KMS-11 (cell line): ENCODE results near the gene GPR31.

Source experiments
- H2AFZ ChIP-seq: fragments of 200-600 bp; sonication (generic); 2 replicates; pipeline ENCODE4 v1.6.1; 2016; ENCODE audit warnings: antibody characterized with exemption, mixed run types, low read depth
- H3K27ac ChIP-seq: fragments of 200-600 bp; sonication (generic); 2 replicates; pipeline ENCODE4 v1.6.1; 2016; ENCODE audit warnings: mild to moderate bottlenecking, mixed run types
- H3K27me3 ChIP-seq: fragments of 200-600 bp; sonication (generic); 2 replicates; pipeline ENCODE4 v1.6.1; 2017; ENCODE audit warnings: mild to moderate bottlenecking, low read depth, mixed run types, moderate library complexity; ENCODE audit not compliant: insufficient read depth
- H3K36me3 ChIP-seq: fragments of 200-600 bp; sonication (generic); 2 replicates; pipeline ENCODE4 v1.6.1; 2017; ENCODE audit warnings: mild to moderate bottlenecking, mixed run types; ENCODE audit not compliant: insufficient read depth
- H3K4me1 ChIP-seq: fragments of 200-600 bp; sonication (generic); 2 replicates; pipeline ENCODE4 v1.6.1; 2016; ENCODE audit warnings: mild to moderate bottlenecking, low read depth, mixed run types; ENCODE audit not compliant: poor library complexity, severe bottlenecking
- H3K4me2 ChIP-seq: fragments of 200-600 bp; sonication (generic); 2 replicates; pipeline ENCODE4 v1.7.0; 2016; ENCODE audit warnings: mild to moderate bottlenecking, mixed run types
- H3K4me3 ChIP-seq: fragments of 200-600 bp; sonication (generic); IDR thresholded peaks from 2 replicates; pipeline ENCODE4 v1.6.1; 2017; ENCODE audit warnings: low read depth, low read length, mixed read lengths; ENCODE audit not compliant: insufficient read depth
- H3K79me2 ChIP-seq: fragments of 200-600 bp; sonication (generic); 2 replicates; pipeline ENCODE4 v1.6.1; 2016; ENCODE audit warnings: low read depth, mixed run types; ENCODE audit not compliant: insufficient read depth
- H3K9ac ChIP-seq: fragments of 200-600 bp; sonication (generic); 2 replicates; pipeline ENCODE4 v1.6.1; 2016; ENCODE audit warnings: mild to moderate bottlenecking, mixed run types
- H4K20me1 ChIP-seq: fragments of 200-600 bp; sonication (generic); 2 replicates; pipeline ENCODE4 v1.6.1; 2016; ENCODE audit warnings: mild to moderate bottlenecking, mixed run types; ENCODE audit not compliant: insufficient read depth
- TF ChIP-seq, protein P1 (sequence below): fragments of 200-600 bp; sonication (generic); conservative IDR thresholded peaks from 2 replicates; pipeline ENCODE4 v1.6.1; 2017; ENCODE audit warnings: low read depth, mild to moderate bottlenecking, antibody characterized with exemption, low read length, moderate library complexity, mixed read lengths

GPR31 gene

DNA sequence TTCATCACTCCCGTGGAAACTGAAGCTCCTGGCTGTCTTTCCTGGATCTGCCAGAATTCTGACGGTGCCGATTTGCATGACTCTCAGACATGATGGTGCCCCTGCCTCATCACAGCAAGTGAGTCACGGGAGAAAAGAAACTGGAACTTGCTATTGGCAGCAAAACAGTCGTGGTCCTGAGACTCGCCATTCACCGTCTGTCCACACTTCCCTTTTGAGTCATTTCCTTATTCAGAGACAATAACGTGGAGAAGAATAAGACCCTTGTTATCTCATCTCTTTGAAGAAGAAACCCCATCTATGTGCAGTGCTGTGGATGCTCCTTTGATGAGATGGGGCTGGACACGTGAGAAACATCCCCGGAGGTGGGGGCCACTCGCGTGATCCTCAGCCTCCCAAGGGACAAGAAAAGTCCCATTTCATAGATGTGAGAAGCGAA lies 4.2 kb downstream of the GPR31 start:
- TF ChIP-seq, protein P1, sequence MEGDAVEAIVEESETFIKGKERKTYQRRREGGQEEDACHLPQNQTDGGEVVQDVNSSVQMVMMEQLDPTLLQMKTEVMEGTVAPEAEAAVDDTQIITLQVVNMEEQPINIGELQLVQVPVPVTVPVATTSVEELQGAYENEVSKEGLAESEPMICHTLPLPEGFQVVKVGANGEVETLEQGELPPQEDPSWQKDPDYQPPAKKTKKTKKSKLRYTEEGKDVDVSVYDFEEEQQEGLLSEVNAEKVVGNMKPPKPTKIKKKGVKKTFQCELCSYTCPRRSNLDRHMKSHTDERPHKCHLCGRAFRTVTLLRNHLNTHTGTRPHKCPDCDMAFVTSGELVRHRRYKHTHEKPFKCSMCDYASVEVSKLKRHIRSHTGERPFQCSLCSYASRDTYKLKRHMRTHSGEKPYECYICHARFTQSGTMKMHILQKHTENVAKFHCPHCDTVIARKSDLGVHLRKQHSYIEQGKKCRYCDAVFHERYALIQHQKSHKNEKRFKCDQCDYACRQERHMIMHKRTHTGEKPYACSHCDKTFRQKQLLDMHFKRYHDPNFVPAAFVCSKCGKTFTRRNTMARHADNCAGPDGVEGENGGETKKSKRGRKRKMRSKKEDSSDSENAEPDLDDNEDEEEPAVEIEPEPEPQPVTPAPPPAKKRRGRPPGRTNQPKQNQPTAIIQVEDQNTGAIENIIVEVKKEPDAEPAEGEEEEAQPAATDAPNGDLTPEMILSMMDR: no peak
- Histone ChIP-seq H2AFZ (peak overlapping the region; percentile 64; the same call in 1 of the 2 replicates), H3K9ac (no peak overlapping the region), H3K27ac (no peak overlapping the region), H3K27me3 (no peaks in the 10 kb centered on the region), H3K4me1 (peaks cover 5% of the 10 kb centered on the region), H3K79me2 (no peaks in the 10 kb centered on the region), H3K4me3 (no peak overlapping the region), H4K20me1 (no peaks in the 10 kb centered on the region), H3K4me2 (peak overlapping the region; percentile 62), H3K36me3 (no peaks in the 10 kb centered on the region)

GRCh38 chr6:167152862-167153261 lies 4.9 kb downstream of the GPR31 start:
- peak overlapping the region; percentile 62 for H3K4me2 ChIP-seq
- no peak overlapping the region for H3K4me3 ChIP-seq
- peak overlapping the region; percentile 64; the same call in 1 of the 2 replicates for H2AFZ ChIP-seq
- H3K4me1 ChIP-seq: peaks cover 5% of the 10 kb centered on the region
- H3K36me3 ChIP-seq: no peaks in the 10 kb centered on the region
- no peaks in the 10 kb centered on the region for H3K79me2 ChIP-seq
- H3K9ac ChIP-seq: no peak overlapping the region
- TF ChIP-seq, protein P1: no peak
- H3K27ac ChIP-seq: no peak overlapping the region
- H3K27me3 ChIP-seq: no peaks in the 10 kb centered on the region
- H4K20me1 ChIP-seq: no peaks in the 10 kb centered on the region

DNA sequence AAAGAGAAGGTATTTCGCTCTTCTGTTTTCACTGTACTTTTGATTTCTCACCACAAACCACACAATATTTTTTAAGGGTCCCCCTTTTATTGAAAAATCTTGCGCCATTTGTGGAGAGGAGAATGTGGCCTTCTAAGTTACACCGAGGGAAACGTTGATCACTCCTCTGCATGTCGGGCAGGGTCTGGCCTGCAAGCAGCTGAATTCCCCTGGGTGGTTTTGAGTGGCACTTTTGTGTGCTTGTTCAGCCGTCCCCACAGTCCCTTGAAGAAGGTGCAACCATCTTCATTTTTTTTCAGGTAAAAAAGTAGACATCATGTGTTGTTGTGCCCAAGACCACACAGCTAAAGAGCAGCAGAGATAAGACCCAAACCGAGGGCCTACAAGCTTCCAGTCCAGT lies 6.1 kb downstream of the GPR31 start:
- Histone ChIP-seq H4K20me1 (no peaks in the 10 kb centered on the region), H3K4me3 (no peak overlapping the region), H3K27ac (no peak overlapping the region), H3K9ac (no peak overlapping the region), H2AFZ (no peak overlapping the region), H3K36me3 (no peaks in the 10 kb centered on the region), H3K4me1 (peaks cover 5% of the 10 kb centered on the region), H3K27me3 (no peaks in the 10 kb centered on the region), H3K79me2 (no peaks in the 10 kb centered on the region), H3K4me2 (no peak overlapping the region)
- TF ChIP-seq, protein P1: no peak

DNA sequence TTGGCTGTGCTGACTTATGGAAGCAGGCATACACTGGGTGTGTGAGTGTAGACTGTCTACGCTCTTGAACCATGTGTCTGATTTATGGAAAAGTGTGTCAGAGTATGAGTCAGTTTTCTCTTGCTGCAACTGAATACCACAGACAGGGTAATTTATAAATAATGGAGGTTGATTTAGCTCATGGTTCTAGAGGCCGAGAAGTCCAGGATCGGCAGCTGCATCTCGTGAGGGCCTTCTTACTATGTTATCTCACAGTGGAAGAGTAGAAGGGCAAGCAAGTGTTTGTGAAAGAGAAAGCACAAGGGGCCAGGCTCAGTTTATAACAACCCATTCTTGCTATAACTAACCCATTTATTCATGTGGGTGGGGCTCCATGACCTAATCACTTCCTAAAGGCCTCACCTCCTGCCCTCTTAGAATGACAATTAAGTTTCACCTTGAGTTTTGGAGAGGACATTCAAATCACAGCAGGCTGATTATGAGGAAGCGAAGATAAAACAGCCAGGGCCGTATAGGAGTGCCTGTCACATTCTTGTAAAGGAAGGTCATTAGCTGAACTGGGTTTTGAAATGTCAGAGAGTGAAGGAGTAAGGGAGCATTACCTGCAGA lies 6.7 kb downstream of the GPR31 start:
- Histone ChIP-seq H3K27me3 (no peaks in the 10 kb centered on the region), H3K36me3 (no peaks in the 10 kb centered on the region), H3K4me1 (peaks cover 5% of the 10 kb centered on the region), H3K9ac (no peak overlapping the region), H2AFZ (no peak overlapping the region), H3K4me3 (no peak overlapping the region), H3K79me2 (no peaks in the 10 kb centered on the region), H4K20me1 (no peaks in the 10 kb centered on the region), H3K4me2 (no peak overlapping the region), H3K27ac (no peak overlapping the region)
- TF ChIP-seq, protein P1: no peak
